Natural killer cell (primary cell): ENCODE results near the gene TOR1B. TPM values are rescaled to one million over a fixed set of nuclear protein-coding genes. Genes with fewer than 3 reads are reported as not detected.
A peak's percentile ranks its signal among the peaks of the same experiment; 100 is the strongest.

ENCODE experiments used
- ATAC-seq, 3 donors: fragments of 150-1000 bp in 2 of 3; fragments of 200-7000 bp in 1 of 3; cut with Tn5 transposase; 1 replicate in 1 of 3; 2 replicates in 2 of 3; pipeline ENCODE4 v1.10.0; 2021; ENCODE audit warnings: mild to moderate bottlenecking in 2 of 3, moderate library complexity in 2 of 3
- DNase-seq, 2 donors: peaks; one replicate each; pipeline versions ENCODE4 v3.0.0 to v3.0.0-alpha.2; 2013 to 2021; ENCODE audit warnings: mixed read lengths in 1 of 2
- H3K27ac ChIP-seq: one replicate; pipeline ENCODE4 v1.5.1; 2013; ENCODE audit warnings: mild to moderate bottlenecking, low read length
- H3K27me3 ChIP-seq: one replicate; pipeline ENCODE4 v1.6.1; 2013; ENCODE audit warnings: low read length; ENCODE audit not compliant: control insufficient read depth, insufficient read depth
- H3K36me3 ChIP-seq: one replicate; pipeline ENCODE4 v1.6.1; 2013; ENCODE audit warnings: low read length; ENCODE audit not compliant: control insufficient read depth, insufficient read depth
- H3K4me1 ChIP-seq: one replicate; pipeline ENCODE4 v1.6.1; 2013; ENCODE audit warnings: low read length; ENCODE audit not compliant: control insufficient read depth, insufficient read depth
- H3K4me3 ChIP-seq: one replicate; pipeline ENCODE4 v1.5.1; 2013; ENCODE audit warnings: low read length
- H3K9me3 ChIP-seq: one replicate; pipeline ENCODE4 v1.6.1; 2013; ENCODE audit warnings: low read length; ENCODE audit not compliant: control insufficient read depth, insufficient read depth
- H3K27ac Mint-ChIP-seq, 2 donors: one replicate each; pipeline ENCODE4 v1.8.0; 2022; ENCODE audit warnings: mild to moderate bottlenecking in 2 of 2, mixed read lengths in 2 of 2, moderate library complexity in 1 of 2
- H3K27me3 Mint-ChIP-seq, 2 donors: one replicate each; pipeline ENCODE4 v1.8.0; 2022; ENCODE audit warnings: low read depth in 2 of 2, mixed read lengths in 2 of 2
- H3K36me3 Mint-ChIP-seq: one replicate; pipeline ENCODE4 v1.8.0; 2022; ENCODE audit warnings: mixed read lengths
- H3K4me1 Mint-ChIP-seq, 2 donors: one replicate each; pipeline ENCODE4 v1.8.0; 2022; ENCODE audit warnings: mixed read lengths in 2 of 2
- H3K4me3 Mint-ChIP-seq: one replicate; pipeline ENCODE4 v1.8.0; 2022; ENCODE audit warnings: mild to moderate bottlenecking, moderate library complexity, mixed read lengths
- H3K9me3 Mint-ChIP-seq, 2 donors: one replicate each; pipeline ENCODE4 v1.8.0; 2022; ENCODE audit warnings: mixed read lengths in 2 of 2
- CTCF ChIP-seq: fragments of 200-600 bp; IDR thresholded peaks from one replicate; pipeline ENCODE4 v1.8.0; 2022; ENCODE audit warnings: antibody characterized with exemption
- WGBS: methylation state at CpG from one replicate; pipeline ENCODE4 v1.1.7; 2013; ENCODE audit warnings: missing lambda C conversion rate; ENCODE audit not compliant: insufficient coverage; 5-methylcytosine and 5-hydroxymethylcytosine counted together
- intact Hi-C: fragments of 100-400 bp; cut with micrococcal nuclease; formaldehyde crosslinking; loops from one replicate; pipeline ENCODE4 v1.14.2; 2022
- total RNA-seq, 4 donors: library from RNA; stranded (reverse); fragments of 120-200 nt in 1 of 4; gene quantifications; one replicate each; pipeline versions ENCODE4 v1.2.3 to v1.2.4, GENCODE V29; 2013 to 2022

The TOR1B gene
- total RNA-seq, 3 donors from 2014 or later (not counting 1 experiment from before 2014, with no cell fraction given): 20.2 to 30.5 (median 23.9) TPM

DNA sequence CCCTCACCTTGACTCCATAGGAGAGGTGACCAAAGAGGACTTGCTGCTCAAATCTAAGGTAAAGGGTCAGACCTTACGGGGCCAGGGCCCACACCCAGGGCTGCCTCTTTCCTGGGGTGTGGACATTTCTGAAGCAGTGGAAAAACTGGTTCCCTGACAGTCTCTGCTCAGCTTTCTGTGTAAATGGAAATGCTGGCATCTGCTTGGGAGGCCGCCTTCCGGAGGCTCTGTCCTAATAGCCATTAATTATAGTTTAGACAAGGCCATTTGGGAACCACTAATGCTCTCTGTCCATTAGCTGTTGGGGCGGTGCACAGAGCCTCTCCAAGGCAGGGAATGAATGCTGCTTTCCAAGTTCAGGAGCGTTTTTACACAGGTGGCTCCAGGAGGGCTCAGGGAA lies 49.6 kb downstream of the TOR1B start:
- TF ChIP-seq CTCF: no peak
- no peak overlapping the region for H3K27ac Mint-ChIP-seq
- no peak overlapping the region for H3K4me3 ChIP-seq
- intact Hi-C loops: no loop called here
- no peaks in the 10 kb centered on the region for H3K9me3 Mint-ChIP-seq
- DNase-seq (no peak), ATAC-seq (no peak)
- H3K4me1 Mint-ChIP-seq: peaks cover 40 to 44% of the 10 kb centered on the region in 2 donors
- H3K4me1 ChIP-seq: peaks cover 23% of the 10 kb centered on the region
- H3K27ac ChIP-seq: no peak overlapping the region
- H3K27me3 ChIP-seq: no peaks in the 10 kb centered on the region
- H3K4me3 Mint-ChIP-seq: no peak overlapping the region
- 79% methylated on average over 5 of the region's 5 CpGs for WGBS
- no peaks in the 10 kb centered on the region for H3K9me3 ChIP-seq
- peaks cover 25% of the 10 kb centered on the region for H3K36me3 Mint-ChIP-seq
- H3K36me3 ChIP-seq: peaks cover 59% of the 10 kb centered on the region
- H3K27me3 Mint-ChIP-seq: no peaks in the 10 kb centered on the region

DNA sequence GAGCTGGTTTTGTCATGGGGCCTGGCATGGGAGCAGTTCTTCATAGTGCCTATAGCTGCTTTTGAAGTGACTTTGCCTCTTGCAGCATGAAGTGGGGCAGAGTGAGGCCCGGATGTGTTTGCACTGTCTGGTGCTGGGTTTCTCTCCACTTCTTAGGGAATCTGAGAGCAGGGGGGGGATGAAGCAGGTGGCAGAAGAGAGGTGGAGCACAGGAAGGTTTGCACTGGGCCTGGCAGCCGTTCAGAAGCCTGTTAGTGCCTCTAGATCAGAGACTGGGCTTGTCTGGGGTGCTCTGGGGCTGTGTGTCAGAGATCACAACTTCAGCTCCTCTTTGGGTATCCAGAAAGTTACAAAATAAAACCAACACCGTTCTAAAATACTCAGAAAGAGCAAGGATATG lies 50.6 kb downstream of the TOR1B start:
- peaks cover 25% of the 10 kb centered on the region for H3K36me3 Mint-ChIP-seq
- Histone ChIP-seq H3K27ac (no peak overlapping the region), H3K27me3 (no peaks in the 10 kb centered on the region), H3K9me3 (no peaks in the 10 kb centered on the region), H3K4me1 (peaks cover 23% of the 10 kb centered on the region), H3K4me3 (no peak overlapping the region), H3K36me3 (peaks cover 69% of the 10 kb centered on the region)
- intact Hi-C loops: no loop called here
- 64% methylated on average over 3 of the region's 3 CpGs for WGBS
- H3K4me3 Mint-ChIP-seq: peak overlapping the region; percentile 70
- DNase-seq (no peak), ATAC-seq (no peak)
- H3K4me1 Mint-ChIP-seq: peaks cover 40% of the 10 kb centered on the region in 2 donors
- peak overlapping the region in 1 of 2 donors; percentile 48 for H3K27ac Mint-ChIP-seq
- no peaks in the 10 kb centered on the region for H3K27me3 Mint-ChIP-seq
- H3K9me3 Mint-ChIP-seq: no peaks in the 10 kb centered on the region
- TF ChIP-seq CTCF: no peak

DNA sequence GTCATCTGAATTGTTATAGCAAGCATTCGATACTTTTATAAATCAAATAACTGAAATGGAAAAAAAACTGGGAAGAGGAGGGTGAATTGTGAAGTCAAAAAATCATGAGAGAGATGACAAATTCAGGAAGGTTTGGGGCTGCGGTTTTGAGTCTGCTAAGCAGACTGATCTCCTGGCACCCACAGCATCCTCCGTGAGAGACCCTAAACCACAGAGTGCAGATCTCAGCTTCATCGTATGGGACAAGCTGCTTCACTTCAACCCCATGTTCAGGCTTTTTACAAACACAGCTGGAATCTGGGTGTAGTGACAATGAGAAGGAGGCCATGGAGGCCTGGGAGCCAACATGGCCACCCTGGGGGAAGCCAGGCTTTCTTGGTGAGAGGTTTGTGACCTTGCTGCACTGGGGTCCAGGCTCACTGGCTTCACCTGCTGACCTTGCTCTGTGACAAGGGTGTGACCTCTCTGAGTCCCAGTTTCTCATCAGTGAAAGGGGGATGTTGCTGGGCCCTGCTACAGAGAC lies 51.7 kb downstream of the TOR1B start:
- H3K4me3 Mint-ChIP-seq: peak overlapping the region; percentile 70
- Histone ChIP-seq H3K36me3 (peaks cover 76% of the 10 kb centered on the region), H3K4me1 (peaks cover 14% of the 10 kb centered on the region), H3K27ac (no peak overlapping the region), H3K27me3 (no peaks in the 10 kb centered on the region), H3K9me3 (no peaks in the 10 kb centered on the region), H3K4me3 (no peak overlapping the region)
- H3K36me3 Mint-ChIP-seq: peaks cover 25% of the 10 kb centered on the region
- H3K27me3 Mint-ChIP-seq: no peaks in the 10 kb centered on the region
- H3K4me1 Mint-ChIP-seq: peaks cover 34 to 38% of the 10 kb centered on the region in 2 donors
- DNase-seq (peak in 1 of 2 donors; percentile 63), ATAC-seq (peak in 2 of 3 donors; percentile 64 to 85)
- H3K9me3 Mint-ChIP-seq: no peaks in the 10 kb centered on the region
- peak overlapping the region; percentile 43 to 57 for H3K27ac Mint-ChIP-seq
- intact Hi-C loops: no loop called here
- TF ChIP-seq CTCF: no peak
- WGBS: 34% methylated on average over 2 of the region's 4 CpGs

GRCh38 chr9:129857207-129857606 lies 54.2 kb downstream of the TOR1B start:
- H3K27ac Mint-ChIP-seq: no peak overlapping the region
- ATAC-seq (no peak), DNase-seq (no peak)
- no peak overlapping the region for H3K4me3 Mint-ChIP-seq
- no peaks in the 10 kb centered on the region for H3K9me3 Mint-ChIP-seq
- Histone ChIP-seq H3K4me1 (peaks cover 30% of the 10 kb centered on the region), H3K27ac (no peak overlapping the region), H3K36me3 (peaks cover 73% of the 10 kb centered on the region), H3K9me3 (no peaks in the 10 kb centered on the region), H3K4me3 (no peak overlapping the region), H3K27me3 (no peaks in the 10 kb centered on the region)
- intact Hi-C loops: no loop called here
- peaks cover 29 to 34% of the 10 kb centered on the region in 2 donors for H3K4me1 Mint-ChIP-seq
- H3K36me3 Mint-ChIP-seq: peaks cover 17% of the 10 kb centered on the region
- WGBS: 87% methylated on average over 7 of the region's 7 CpGs
- no peaks in the 10 kb centered on the region for H3K27me3 Mint-ChIP-seq
- no peak for TF ChIP-seq CTCF
